HCT116 (cell line): ENCODE results near the gene LCN1.

Experiments
- EZH2 ChIP-seq: fragments of 200-600 bp; sonication (generic); IDR thresholded peaks from 2 replicates; pipeline ENCODE4 v1.6.1; 2017; ENCODE audit warnings: antibody characterized with exemption, mixed run types
- EZH2phosphoT487 ChIP-seq: fragments of 200-600 bp; IDR thresholded peaks from 2 replicates; pipeline ENCODE4 v1.6.1; 2018; ENCODE audit warnings: antibody characterized with exemption, borderline replicate concordance
- POLR2A ChIP-seq: IDR thresholded peaks from 2 replicates; pipeline ENCODE4 v1.7.0; 2011; ENCODE audit warnings: borderline replicate concordance; ENCODE audit not compliant: insufficient read depth, insufficient read length; ENCODE audit errors: extremely low read depth
- POLR2AphosphoS5 ChIP-seq: IDR thresholded peaks from 2 replicates; pipeline ENCODE4 v1.6.1; 2011; ENCODE audit warnings: mild to moderate bottlenecking, low read depth, low read length, moderate library complexity
- ZFX ChIP-seq: fragments of 450-650 bp; IDR thresholded peaks from 2 replicates; pipeline ENCODE4 v1.6.1; 2017
- TF ChIP-seq, protein P1 (sequence below), 3 experiments: fragments of 200-600 bp in 1 of 3; sonication (generic) in 1 of 3; IDR thresholded peaks in 2 of 3; conservative IDR thresholded peaks in 1 of 3; 2 replicates each; pipeline ENCODE4 v1.5.1; 2012 to 2017; ENCODE audit warnings: low read depth in 2 of 3, low read length in 2 of 3, antibody characterized with exemption in 1 of 3, borderline replicate concordance in 1 of 3, control low read depth in 1 of 3, mild to moderate bottlenecking in 1 of 3, mixed read lengths in 1 of 3, mixed run types in 1 of 3, moderate library complexity in 1 of 3; ENCODE audit not compliant: insufficient read depth in 1 of 3
- TF ChIP-seq, protein P2 (sequence below): IDR thresholded peaks from 2 replicates; pipeline ENCODE4 v1.6.1; 2011; ENCODE audit warnings: mild to moderate bottlenecking, low read length, moderate library complexity; ENCODE audit not compliant: insufficient replicate concordance; ENCODE audit errors: extremely low read depth

DNA sequence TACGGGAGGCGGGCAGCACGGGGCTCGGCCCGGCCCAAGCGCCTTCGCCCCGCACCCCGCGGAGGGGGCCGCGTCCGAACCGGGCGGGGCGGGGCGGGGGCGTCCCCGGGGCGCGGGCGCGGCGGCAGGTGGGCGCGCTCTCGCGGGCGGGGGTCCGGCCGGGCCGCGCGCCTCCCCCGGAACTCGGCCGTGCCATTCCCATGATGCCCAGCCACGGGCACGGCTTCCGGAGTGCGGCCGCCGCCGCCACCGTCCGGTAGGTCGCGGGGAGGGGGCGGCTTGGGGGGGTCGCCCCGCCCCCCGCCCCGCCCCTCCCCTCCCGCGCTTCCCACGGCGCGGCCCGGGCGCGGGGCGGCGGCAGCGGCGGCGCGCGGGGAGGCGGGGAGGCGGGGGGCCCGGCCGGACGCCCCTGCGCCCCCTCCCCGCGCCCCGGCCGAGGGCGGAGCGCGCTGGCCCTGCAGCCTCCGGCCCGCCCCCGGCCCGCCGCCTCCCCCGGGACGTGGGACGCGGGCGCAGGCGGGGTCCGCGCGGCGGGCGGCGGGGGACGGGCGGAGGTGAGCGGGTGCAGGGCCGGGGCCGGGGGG lies 41.7 kb upstream of the LCN1 start, which contains the start of gene PPP1R26:
- TF ChIP-seq, protein P1, sequence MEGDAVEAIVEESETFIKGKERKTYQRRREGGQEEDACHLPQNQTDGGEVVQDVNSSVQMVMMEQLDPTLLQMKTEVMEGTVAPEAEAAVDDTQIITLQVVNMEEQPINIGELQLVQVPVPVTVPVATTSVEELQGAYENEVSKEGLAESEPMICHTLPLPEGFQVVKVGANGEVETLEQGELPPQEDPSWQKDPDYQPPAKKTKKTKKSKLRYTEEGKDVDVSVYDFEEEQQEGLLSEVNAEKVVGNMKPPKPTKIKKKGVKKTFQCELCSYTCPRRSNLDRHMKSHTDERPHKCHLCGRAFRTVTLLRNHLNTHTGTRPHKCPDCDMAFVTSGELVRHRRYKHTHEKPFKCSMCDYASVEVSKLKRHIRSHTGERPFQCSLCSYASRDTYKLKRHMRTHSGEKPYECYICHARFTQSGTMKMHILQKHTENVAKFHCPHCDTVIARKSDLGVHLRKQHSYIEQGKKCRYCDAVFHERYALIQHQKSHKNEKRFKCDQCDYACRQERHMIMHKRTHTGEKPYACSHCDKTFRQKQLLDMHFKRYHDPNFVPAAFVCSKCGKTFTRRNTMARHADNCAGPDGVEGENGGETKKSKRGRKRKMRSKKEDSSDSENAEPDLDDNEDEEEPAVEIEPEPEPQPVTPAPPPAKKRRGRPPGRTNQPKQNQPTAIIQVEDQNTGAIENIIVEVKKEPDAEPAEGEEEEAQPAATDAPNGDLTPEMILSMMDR (IDR thresholded peaks at IDR 0.05 in 2 of 3, conservative IDR thresholded peaks at IDR 0.05 in 1 of 3; ENCODE audit: borderline replicate concordance in 1 of 3, insufficient read depth in 1 of 3, low read depth in 2 of 3, low read length in 2 of 3), result no peak
- TF ChIP-seq POLR2AphosphoS5 (0 out of 2 replicates have a peak, but pooled peaks have one; percentile 10), EZH2 (no peak), EZH2phosphoT487 (no peak), ZFX (no peak), POLR2A (peak; percentile 15)
- TF ChIP-seq, protein P2, sequence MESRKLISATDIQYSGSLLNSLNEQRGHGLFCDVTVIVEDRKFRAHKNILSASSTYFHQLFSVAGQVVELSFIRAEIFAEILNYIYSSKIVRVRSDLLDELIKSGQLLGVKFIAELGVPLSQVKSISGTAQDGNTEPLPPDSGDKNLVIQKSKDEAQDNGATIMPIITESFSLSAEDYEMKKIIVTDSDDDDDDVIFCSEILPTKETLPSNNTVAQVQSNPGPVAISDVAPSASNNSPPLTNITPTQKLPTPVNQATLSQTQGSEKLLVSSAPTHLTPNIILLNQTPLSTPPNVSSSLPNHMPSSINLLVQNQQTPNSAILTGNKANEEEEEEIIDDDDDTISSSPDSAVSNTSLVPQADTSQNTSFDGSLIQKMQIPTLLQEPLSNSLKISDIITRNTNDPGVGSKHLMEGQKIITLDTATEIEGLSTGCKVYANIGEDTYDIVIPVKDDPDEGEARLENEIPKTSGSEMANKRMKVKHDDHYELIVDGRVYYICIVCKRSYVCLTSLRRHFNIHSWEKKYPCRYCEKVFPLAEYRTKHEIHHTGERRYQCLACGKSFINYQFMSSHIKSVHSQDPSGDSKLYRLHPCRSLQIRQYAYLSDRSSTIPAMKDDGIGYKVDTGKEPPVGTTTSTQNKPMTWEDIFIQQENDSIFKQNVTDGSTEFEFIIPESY, result no peak
